Activated CD8-positive, alpha-beta T cell treated with anti-CD3 and anti-CD28 coated beads, Interleukin-2, amount 10 ng/mL, durations not matched to agents 7 days and 5 days (primary cell): ENCODE results near the gene TMEM250. TPM values are rescaled to one million over a fixed set of nuclear protein-coding genes. Genes with fewer than 3 reads are reported as not detected.
A peak's percentile ranks its signal among the peaks of the same experiment; 100 is the strongest.

ENCODE experiments used
- ATAC-seq: fragments of 150-1000 bp; cut with Tn5 transposase; one replicate; pipeline ENCODE4 v1.10.0; 2021; ENCODE audit warnings: moderate library complexity
- CTCF ChIA-PET: fragments of 350-600 bp; sonication (Branson Sonifier 250); formaldehyde crosslinking; loops from one replicate; lab custom pipeline; 2021; ENCODE audit warnings: antibody characterized with exemption; lab: Charles Lee
- POLR2A ChIA-PET: fragments of 350-600 bp; sonication (Branson Sonifier 250); formaldehyde crosslinking; loops from one replicate; lab custom pipeline; 2021; ENCODE audit warnings: antibody characterized with exemption; lab: Charles Lee
- DNase-seq: peaks from one replicate; pipeline ENCODE4 v3.0.0-alpha.2; 2020
- H3K27ac Mint-ChIP-seq: one replicate; pipeline ENCODE4 v1.8.0; 2021; ENCODE audit warnings: mild to moderate bottlenecking, mixed read lengths
- H3K27me3 Mint-ChIP-seq: one replicate; pipeline ENCODE4 v1.8.0; 2021; ENCODE audit warnings: low read depth, mixed read lengths
- H3K36me3 Mint-ChIP-seq: one replicate; pipeline ENCODE4 v1.8.0; 2021; ENCODE audit warnings: low read depth, mixed read lengths
- H3K4me1 Mint-ChIP-seq: one replicate; pipeline ENCODE4 v1.8.0; 2021; ENCODE audit warnings: low read depth, mixed read lengths
- H3K4me3 Mint-ChIP-seq: one replicate; pipeline ENCODE4 v1.8.0; 2021; ENCODE audit warnings: mild to moderate bottlenecking, mixed read lengths
- H3K9me3 Mint-ChIP-seq: one replicate; pipeline ENCODE4 v1.8.0; 2022; ENCODE audit warnings: mixed read lengths; ENCODE audit not compliant: insufficient read depth
- total RNA-seq, 2 experiments: library from RNA; stranded (reverse); gene quantifications; one replicate each; pipeline ENCODE4 v1.2.3, GENCODE V29; 2021

TMEM250 gene
- total RNA-seq = 10 to 100 TPM; 56.5 to 57.0 TPM

GRCh38 chr9:136118320-136119060 is at the start of gene TMEM250:
TSS of gene TMEM250 (minus strand) at chr9:136118875. CDS start at chr9:136116900, 1,975 bp downstream.
- H3K4me3 Mint-ChIP-seq = peak within 1 kb of the TSS; percentile 81
- peak within 1 kb of the TSS; percentile 81 for H3K27ac Mint-ChIP-seq
- H3K36me3 Mint-ChIP-seq = peaks cover 22% of the 10 kb centered on the region
- ATAC-seq = peak; percentile 91
- ChIA-PET POLR2A (interaction anchor here (0.9 to 4.8 kb wide), 5 partner anchors 11 to 151 kb away, joined by 3 to 51 read pairs (median 4); no protein-coding TSS in a partner anchor), CTCF (interaction anchor here (1.1 to 1.6 kb wide), 4 partner anchors 9 to 151 kb away, joined by 4 to 8 read pairs (median 6); partner anchors contain the start of gene NACC2)
- peak; percentile 97 for DNase-seq
- H3K4me1 Mint-ChIP-seq = peaks cover 30% of the 10 kb centered on the region
- H3K9me3 Mint-ChIP-seq = no peaks in the 10 kb centered on the region
- H3K27me3 Mint-ChIP-seq = no peaks in the 10 kb centered on the region

GRCh38 chr9:136163248-136163850 is 44.7 kb upstream of the TMEM250 start:
- ChIA-PET CTCF (no interaction called here), POLR2A (no interaction called here)
- no peak overlapping the region for H3K4me3 Mint-ChIP-seq

GRCh38 chr9:136160995-136161610 is 42.4 kb upstream of the TMEM250 start:
- H3K4me1 Mint-ChIP-seq = no peaks in the 10 kb centered on the region
- H3K9me3 Mint-ChIP-seq = no peaks in the 10 kb centered on the region
- no peaks in the 10 kb centered on the region for H3K36me3 Mint-ChIP-seq
- no peak overlapping the region for H3K4me3 Mint-ChIP-seq
- peaks cover 5% of the 10 kb centered on the region for H3K27me3 Mint-ChIP-seq
- ATAC-seq (no peak), DNase-seq (no peak)
- ChIA-PET CTCF (no interaction called here), POLR2A (no interaction called here)
- no peak overlapping the region for H3K27ac Mint-ChIP-seq

More at GRCh38 chr9:136163248-136163850, 44.7 kb upstream of the TMEM250 start:
- no peak overlapping the region for H3K27ac Mint-ChIP-seq
- H3K36me3 Mint-ChIP-seq = no peaks in the 10 kb centered on the region
- peaks cover 6% of the 10 kb centered on the region for H3K27me3 Mint-ChIP-seq
- no peaks in the 10 kb centered on the region for H3K4me1 Mint-ChIP-seq
- DNase-seq (no peak), ATAC-seq (no peak)
- H3K9me3 Mint-ChIP-seq = no peaks in the 10 kb centered on the region

GRCh38 chr9:136160381-136160841 is 41.7 kb upstream of the TMEM250 start:
- POLR2A ChIA-PET = no interaction called here
- Mint-ChIP-seq H3K9me3 (no peaks in the 10 kb centered on the region), H3K27ac (no peak overlapping the region), H3K4me1 (no peaks in the 10 kb centered on the region), H3K36me3 (no peaks in the 10 kb centered on the region), H3K27me3 (peaks cover 5% of the 10 kb centered on the region), H3K4me3 (no peak overlapping the region)
- CTCF ChIA-PET = no interaction called here
- no peak for ATAC-seq
- DNase-seq = no peak

GRCh38 chr9:136159851-136160250 is 41.2 kb upstream of the TMEM250 start:
- H3K4me1 Mint-ChIP-seq = no peaks in the 10 kb centered on the region
- H3K27me3 Mint-ChIP-seq = peaks cover 4% of the 10 kb centered on the region
- H3K27ac Mint-ChIP-seq = no peak overlapping the region
- DNase-seq = no peak
- H3K36me3 Mint-ChIP-seq = no peaks in the 10 kb centered on the region
- CTCF ChIA-PET = no interaction called here
- POLR2A ChIA-PET = no interaction called here
- H3K4me3 Mint-ChIP-seq = no peak overlapping the region
- H3K9me3 Mint-ChIP-seq = no peaks in the 10 kb centered on the region
- ATAC-seq = no peak

- CTCF ChIA-PET = no interaction called here
Measured at GRCh38 chr9:136157477-136158265, 39.0 kb upstream of the TMEM250 start.

GRCh38 chr9:136156209-136157120 is 37.8 kb upstream of the TMEM250 start:
- H3K27ac Mint-ChIP-seq = no peak overlapping the region
- H3K9me3 Mint-ChIP-seq = no peaks in the 10 kb centered on the region
- POLR2A ChIA-PET = no interaction called here
- no peak overlapping the region for H3K4me3 Mint-ChIP-seq
- no peaks in the 10 kb centered on the region for H3K4me1 Mint-ChIP-seq
- no peaks in the 10 kb centered on the region for H3K27me3 Mint-ChIP-seq
- CTCF ChIA-PET = no interaction called here
- no peak for DNase-seq
- no peaks in the 10 kb centered on the region for H3K36me3 Mint-ChIP-seq
- ATAC-seq = no peak

More at GRCh38 chr9:136157477-136158265, 39.0 kb upstream of the TMEM250 start:
- H3K36me3 Mint-ChIP-seq = no peaks in the 10 kb centered on the region
- H3K9me3 Mint-ChIP-seq = no peaks in the 10 kb centered on the region
- no peaks in the 10 kb centered on the region for H3K4me1 Mint-ChIP-seq
- no peak for DNase-seq
- no peak for ATAC-seq
- no peaks in the 10 kb centered on the region for H3K27me3 Mint-ChIP-seq
- H3K4me3 Mint-ChIP-seq = no peak overlapping the region
- POLR2A ChIA-PET = no interaction called here
- no peak overlapping the region for H3K27ac Mint-ChIP-seq

GRCh38 chr9:136155576-136155975 is 36.9 kb upstream of the TMEM250 start:
- H3K9me3 Mint-ChIP-seq = no peaks in the 10 kb centered on the region
- ATAC-seq = no peak
- no peak overlapping the region for H3K27ac Mint-ChIP-seq
- no peak for DNase-seq
- ChIA-PET POLR2A (no interaction called here), CTCF (no interaction called here)
- no peaks in the 10 kb centered on the region for H3K36me3 Mint-ChIP-seq
- no peaks in the 10 kb centered on the region for H3K27me3 Mint-ChIP-seq
- H3K4me3 Mint-ChIP-seq = no peak overlapping the region
- H3K4me1 Mint-ChIP-seq = no peaks in the 10 kb centered on the region

GRCh38 chr9:136154943-136155342 is 36.3 kb upstream of the TMEM250 start:
- no peaks in the 10 kb centered on the region for H3K27me3 Mint-ChIP-seq
- H3K36me3 Mint-ChIP-seq = no peaks in the 10 kb centered on the region
- no peak overlapping the region for H3K4me3 Mint-ChIP-seq
- ATAC-seq = no peak
- no peaks in the 10 kb centered on the region for H3K4me1 Mint-ChIP-seq
- DNase-seq = no peak
- H3K27ac Mint-ChIP-seq = no peak overlapping the region
- no peaks in the 10 kb centered on the region for H3K9me3 Mint-ChIP-seq
- ChIA-PET CTCF (no interaction called here), POLR2A (no interaction called here)

GRCh38 chr9:136153381-136154065 is 34.8 kb upstream of the TMEM250 start:
- no peak for ATAC-seq
- Mint-ChIP-seq H3K9me3 (no peaks in the 10 kb centered on the region), H3K36me3 (no peaks in the 10 kb centered on the region), H3K27ac (no peak overlapping the region), H3K4me3 (no peak overlapping the region), H3K27me3 (no peaks in the 10 kb centered on the region), H3K4me1 (no peaks in the 10 kb centered on the region)
- CTCF ChIA-PET = no interaction called here
- POLR2A ChIA-PET = no interaction called here
- DNase-seq = no peak
